ENCODE data around the gene YIPF6. TPM values are rescaled to one million over a fixed set of nuclear protein-coding genes. Genes with fewer than 3 reads are reported as not detected.
"Not testable (repeated sequence)": the region's sequence is repeated elsewhere in the genome, so short reads cannot be mapped to it uniquely, and the experiment has no call there.

The YIPF6 gene
- total RNA-seq, 1 experiment from 2014 or later = 32.0 TPM

DNA sequence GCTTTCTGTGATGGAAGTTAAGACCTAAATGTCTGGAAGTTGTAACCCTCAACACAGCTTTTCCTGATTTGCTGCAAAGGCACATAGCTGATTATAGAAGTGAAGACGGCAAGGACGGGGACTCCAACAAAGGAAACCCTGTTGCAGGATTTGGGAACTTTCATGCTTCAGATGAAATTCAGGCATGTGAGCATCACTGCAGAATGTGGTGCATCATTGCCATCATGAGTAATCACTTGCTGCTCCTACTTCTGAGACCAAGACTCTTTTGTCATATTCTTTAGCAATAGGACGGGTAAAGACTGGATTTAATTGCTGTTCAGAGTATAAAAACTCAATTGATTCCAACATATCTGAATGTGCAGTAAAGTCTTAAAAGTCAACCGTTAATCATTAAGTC is 35.8 kb downstream of the YIPF6 start:
- Histone ChIP-seq H3K4me1 (replicated peaks) (no peaks in the 10 kb centered on the region), H3K27ac (no peak overlapping the region)
- DNase-seq (ENCODE audit: low read depth in 1 of 2, low spot score in 2 of 2) = no peak

DNA sequence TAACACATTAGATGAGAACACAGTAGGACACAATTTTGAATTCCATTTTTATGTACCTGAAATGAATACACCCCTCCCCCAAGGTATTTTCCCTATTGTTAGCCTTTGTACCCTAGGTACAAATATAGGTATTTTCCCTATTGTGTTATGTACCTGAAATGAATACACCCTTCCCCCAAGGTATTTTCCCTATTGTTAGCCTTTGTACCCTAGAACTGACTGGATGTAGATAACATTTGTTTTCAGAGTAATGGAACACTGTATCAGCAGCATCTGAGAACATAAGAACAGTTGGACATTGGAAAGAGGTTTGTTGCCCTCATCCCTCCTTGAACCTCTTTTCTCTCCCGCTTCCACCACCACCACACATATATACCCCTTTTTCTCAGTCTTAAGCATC is 37.6 kb downstream of the YIPF6 start:
- Histone ChIP-seq H3K27ac (no peak overlapping the region), H3K9me3 (replicated peaks) (no peaks in the 10 kb centered on the region), H3K36me3 (peaks cover 10% of the 10 kb centered on the region), H3K4me3 (no peak overlapping the region), H3K27me3 (replicated peaks) (no peaks in the 10 kb centered on the region), H3K4me1 (replicated peaks) (no peaks in the 10 kb centered on the region)
- no peak for DNase-seq (ENCODE audit: low read depth in 1 of 2, low spot score in 2 of 2)

More for the DNA sequence above, 35.8 kb downstream of the YIPF6 start:
- Histone ChIP-seq H3K9me3 (replicated peaks) (no peaks in the 10 kb centered on the region), H3K4me3 (no peak overlapping the region), H3K36me3 (peaks cover 12% of the 10 kb centered on the region), H3K27me3 (replicated peaks) (no peaks in the 10 kb centered on the region)

DNA sequence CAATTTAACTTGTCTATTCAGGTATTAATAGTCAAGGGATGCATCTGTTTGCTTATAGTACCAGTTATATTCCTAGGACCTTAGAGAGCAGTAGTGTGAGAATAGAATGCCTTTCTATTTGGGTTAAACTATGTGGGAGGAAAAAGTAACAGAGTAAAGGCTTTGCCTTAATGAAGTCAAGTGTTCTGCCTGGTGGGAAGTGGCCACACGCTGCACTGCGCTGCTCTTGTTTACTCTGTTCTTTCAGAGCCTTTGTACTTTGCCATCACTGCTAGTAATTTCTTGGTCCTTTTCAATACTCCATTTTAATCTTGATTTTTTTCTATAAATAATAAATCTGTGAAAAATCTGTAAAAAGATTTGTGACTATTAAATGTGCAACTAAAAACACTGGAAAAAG is 38.0 kb downstream of the YIPF6 start:
- H3K36me3 ChIP-seq = peaks cover 6% of the 10 kb centered on the region
- no peak overlapping the region for H3K4me3 ChIP-seq
- H3K4me1 ChIP-seq (replicated peaks) = no peaks in the 10 kb centered on the region
- DNase-seq (ENCODE audit: low read depth in 1 of 2, low spot score in 2 of 2) = no peak
- no peaks in the 10 kb centered on the region for H3K9me3 ChIP-seq (replicated peaks)
- no peak overlapping the region for H3K27ac ChIP-seq
- H3K27me3 ChIP-seq (replicated peaks) = no peaks in the 10 kb centered on the region

DNA sequence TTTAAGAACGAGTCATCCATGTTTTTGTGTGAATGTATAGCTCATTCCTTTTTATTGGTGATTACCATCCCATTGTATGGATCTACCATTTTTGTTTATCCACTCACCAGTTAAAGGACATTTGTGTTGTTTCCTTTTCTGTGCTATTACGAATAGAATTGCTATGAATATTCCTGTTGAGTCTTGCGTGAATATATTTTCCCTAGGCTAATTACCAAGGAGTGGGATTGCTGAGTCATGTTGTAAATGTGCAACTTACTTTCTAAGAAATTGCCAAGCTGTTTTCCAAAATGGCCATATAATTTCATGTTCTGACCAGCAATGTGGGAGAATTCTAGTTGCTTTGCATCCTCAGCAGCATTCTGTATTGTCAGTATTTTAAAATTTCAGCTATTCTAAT is 51.3 kb downstream of the YIPF6 start:
- Histone ChIP-seq H3K9me3 (replicated peaks) (no peaks in the 10 kb centered on the region), H3K4me3 (no peak overlapping the region), H3K27me3 (replicated peaks) (no peaks in the 10 kb centered on the region), H3K4me1 (replicated peaks) (no peaks in the 10 kb centered on the region), H3K36me3 (no peaks in the 10 kb centered on the region), H3K27ac (no peak overlapping the region)
- DNase-seq (ENCODE audit: low read depth in 1 of 2, low spot score in 2 of 2) = no peak

DNA sequence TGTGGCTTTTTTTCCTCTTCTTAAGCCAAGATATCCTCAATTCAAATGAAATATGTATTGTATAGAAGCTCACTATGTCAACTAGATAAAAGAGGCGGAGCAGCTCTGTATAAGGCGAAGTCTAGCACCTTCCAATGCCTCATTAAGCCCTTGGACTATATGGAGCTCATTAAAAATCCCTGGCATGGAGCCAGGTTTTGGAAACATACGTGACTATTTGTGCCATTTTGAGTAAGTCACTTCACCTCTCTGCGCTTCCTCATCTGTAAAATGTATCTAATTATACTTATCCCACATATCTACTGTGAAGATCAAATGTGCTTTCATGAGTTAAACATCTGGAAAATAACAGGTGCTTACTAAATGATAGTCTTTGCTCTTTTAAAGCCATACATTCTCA is 57.2 kb downstream of the YIPF6 start:
- Histone ChIP-seq H3K4me3 (no peak overlapping the region), H3K4me1 (replicated peaks) (no peaks in the 10 kb centered on the region), H3K36me3 (no peaks in the 10 kb centered on the region), H3K9me3 (replicated peaks) (no peaks in the 10 kb centered on the region), H3K27me3 (replicated peaks) (no peaks in the 10 kb centered on the region), H3K27ac (no peak overlapping the region)
- no peak for DNase-seq (ENCODE audit: low read depth in 1 of 2, low spot score in 2 of 2)

DNA sequence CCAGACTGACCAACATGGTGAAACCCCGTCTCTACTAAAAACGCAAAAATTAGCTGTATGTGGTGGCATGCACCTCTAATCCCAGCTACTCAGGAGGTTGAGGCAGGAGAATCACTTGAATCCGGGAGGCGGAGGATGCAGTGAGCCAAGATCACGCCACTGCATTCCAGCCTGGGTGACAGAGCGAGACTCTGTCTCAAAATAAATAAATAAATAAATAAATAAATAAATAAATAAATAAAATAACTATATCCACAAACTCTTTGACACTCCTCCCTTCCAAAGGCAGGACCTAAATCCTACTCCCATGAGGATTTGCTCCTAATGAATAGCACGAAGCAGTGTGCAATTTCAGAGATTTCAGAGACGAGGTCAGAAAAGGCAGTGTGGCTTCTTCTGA is 58.3 kb downstream of the YIPF6 start:
- H3K9me3 ChIP-seq (replicated peaks); H3K4me3 ChIP-seq; H3K4me1 ChIP-seq (replicated peaks); H3K36me3 ChIP-seq; H3K27ac ChIP-seq; H3K27me3 ChIP-seq (replicated peaks); DNase-seq (ENCODE audit: low read depth in 1 of 2, low spot score in 2 of 2): not testable (repeated sequence)

DNA sequence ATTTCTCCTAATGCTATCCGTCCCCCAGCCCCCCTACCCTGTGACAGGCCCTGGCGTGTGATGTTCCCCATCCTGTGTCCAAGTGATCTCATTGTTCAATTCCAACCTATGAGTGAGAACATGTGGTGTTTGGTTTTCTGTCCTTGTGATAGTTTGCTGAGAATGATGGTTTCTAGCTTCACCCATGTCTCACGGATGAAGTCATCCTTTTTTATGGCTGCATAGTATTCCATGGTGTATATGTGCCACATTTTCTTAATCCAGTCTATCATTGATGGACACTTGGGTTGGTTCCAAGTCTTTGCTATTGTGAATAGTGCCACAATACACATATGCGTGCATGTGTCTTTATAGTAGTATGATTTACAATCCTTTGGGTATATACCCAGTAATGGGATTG is 61.1 kb downstream of the YIPF6 start:
- H3K4me3 ChIP-seq; H3K9me3 ChIP-seq (replicated peaks); DNase-seq (ENCODE audit: low read depth in 1 of 2, low spot score in 2 of 2); H3K27me3 ChIP-seq (replicated peaks); H3K4me1 ChIP-seq (replicated peaks); H3K27ac ChIP-seq; H3K36me3 ChIP-seq: not testable (repeated sequence)

DNA sequence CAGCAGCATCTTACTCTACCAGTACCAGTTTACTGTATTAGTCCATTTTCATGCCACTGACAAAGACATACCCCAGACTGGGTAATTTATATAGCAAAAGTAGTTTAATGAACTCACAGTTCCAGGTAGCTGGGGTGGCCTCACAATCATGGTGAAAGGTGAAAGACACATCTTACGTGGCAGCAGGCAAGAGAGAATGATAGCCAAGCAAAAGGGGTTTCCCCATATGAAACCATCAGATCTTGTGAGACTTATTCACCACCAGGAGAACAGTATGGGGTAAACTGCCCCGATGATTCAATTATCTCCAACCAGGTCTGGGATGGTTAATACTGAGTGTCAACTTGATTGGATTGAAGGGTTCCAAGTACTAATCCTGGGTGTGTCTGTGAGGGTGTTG is 69.3 kb downstream of the YIPF6 start:
- H3K4me1 ChIP-seq (replicated peaks) = no peaks in the 10 kb centered on the region
- H3K9me3 ChIP-seq (replicated peaks) = no peaks in the 10 kb centered on the region
- H3K36me3 ChIP-seq = no peaks in the 10 kb centered on the region
- H3K27me3 ChIP-seq (replicated peaks) = no peaks in the 10 kb centered on the region
- no peak overlapping the region for H3K27ac ChIP-seq
- DNase-seq (ENCODE audit: low read depth in 1 of 2, low spot score in 2 of 2) = no peak
- no peak overlapping the region for H3K4me3 ChIP-seq

DNA sequence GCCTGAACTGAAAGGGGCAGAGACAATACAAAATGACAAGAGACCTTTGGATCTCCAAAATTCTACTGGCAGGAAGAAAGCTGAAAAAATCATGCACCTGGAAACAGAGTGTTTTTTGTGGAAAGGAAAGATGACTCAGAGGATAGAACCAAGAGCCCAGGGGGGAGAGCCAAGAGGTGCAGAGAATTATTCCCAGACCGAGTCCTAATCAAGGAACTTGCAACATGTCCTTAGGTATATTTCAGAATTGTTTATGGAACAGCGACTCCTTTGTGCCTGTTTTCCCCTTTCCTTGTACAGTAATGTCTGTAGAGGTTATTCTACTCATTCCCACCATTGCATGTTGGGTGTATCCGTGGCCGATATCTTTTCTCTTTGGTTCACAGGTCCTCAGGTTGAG is 71.7 kb downstream of the YIPF6 start:
- Histone ChIP-seq H3K4me1 (replicated peaks) (no peaks in the 10 kb centered on the region), H3K27me3 (replicated peaks) (no peaks in the 10 kb centered on the region), H3K4me3 (no peak overlapping the region), H3K27ac (no peak overlapping the region), H3K36me3 (no peaks in the 10 kb centered on the region), H3K9me3 (replicated peaks) (no peaks in the 10 kb centered on the region)
- no peak for DNase-seq (ENCODE audit: low read depth in 1 of 2, low spot score in 2 of 2)

DNA sequence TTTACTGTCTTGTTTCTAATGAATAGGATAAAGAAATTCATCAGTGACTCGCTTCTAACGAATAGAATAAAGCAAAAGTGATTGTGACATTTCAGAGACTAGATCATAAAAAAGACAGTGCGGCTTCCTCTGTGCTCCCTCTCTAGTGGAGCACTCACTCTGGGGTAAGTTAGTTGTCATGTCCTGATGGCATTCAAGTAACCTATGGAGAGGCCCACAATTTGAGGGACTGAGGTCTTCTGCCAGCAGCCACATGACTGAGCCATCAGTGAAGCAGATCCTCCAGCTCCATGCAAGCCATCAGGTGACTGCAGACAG is 72.4 kb downstream of the YIPF6 start:
- DNase-seq (ENCODE audit: low read depth in 1 of 2, low spot score in 2 of 2) = no peak
- Histone ChIP-seq H3K4me3 (no peak overlapping the region), H3K9me3 (replicated peaks) (no peaks in the 10 kb centered on the region), H3K27me3 (replicated peaks) (no peaks in the 10 kb centered on the region), H3K27ac (no peak overlapping the region), H3K4me1 (replicated peaks) (no peaks in the 10 kb centered on the region), H3K36me3 (no peaks in the 10 kb centered on the region)

DNA sequence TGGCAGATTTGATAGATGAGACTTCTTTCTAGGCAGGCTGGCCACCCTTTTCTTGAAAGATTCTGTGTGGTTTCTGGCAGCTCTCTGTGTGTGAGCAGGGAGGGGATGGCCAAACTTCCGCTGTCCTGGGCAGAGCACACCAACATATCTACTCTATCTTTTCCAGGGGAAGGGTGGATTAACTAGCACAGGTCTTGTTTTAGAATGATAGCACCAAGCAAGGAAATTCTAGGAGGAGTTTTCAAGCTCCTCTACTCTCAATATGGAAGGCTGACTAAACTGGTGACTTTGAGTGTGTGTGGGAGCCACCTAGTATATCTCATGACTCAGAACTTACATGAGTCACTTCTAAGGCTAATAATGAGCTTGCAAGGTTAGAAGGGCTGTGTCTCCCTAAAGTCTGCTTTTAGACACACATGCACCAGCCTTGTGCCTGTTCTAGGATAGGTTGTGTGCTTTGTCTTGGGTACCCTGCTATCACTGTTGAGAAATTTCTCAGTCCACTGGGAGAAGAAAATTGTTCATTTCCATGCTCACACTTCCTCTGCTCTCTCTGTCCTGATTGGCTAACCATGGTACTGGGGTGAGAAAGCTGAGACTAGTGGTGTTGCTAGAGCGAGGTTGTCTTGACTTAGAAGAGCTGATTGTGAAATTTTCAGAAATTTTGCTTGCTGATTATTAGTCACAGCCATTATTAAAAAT is 72.9 kb downstream of the YIPF6 start:
- H3K4me1 ChIP-seq (replicated peaks) = no peaks in the 10 kb centered on the region
- no peaks in the 10 kb centered on the region for H3K9me3 ChIP-seq (replicated peaks)
- H3K4me3 ChIP-seq = no peak overlapping the region
- H3K27me3 ChIP-seq (replicated peaks) = no peaks in the 10 kb centered on the region
- H3K36me3 ChIP-seq = no peaks in the 10 kb centered on the region
- DNase-seq (ENCODE audit: low read depth in 1 of 2, low spot score in 2 of 2) = peak in 1 of 2 experiments; percentile 1
- H3K27ac ChIP-seq = no peak overlapping the region

DNA sequence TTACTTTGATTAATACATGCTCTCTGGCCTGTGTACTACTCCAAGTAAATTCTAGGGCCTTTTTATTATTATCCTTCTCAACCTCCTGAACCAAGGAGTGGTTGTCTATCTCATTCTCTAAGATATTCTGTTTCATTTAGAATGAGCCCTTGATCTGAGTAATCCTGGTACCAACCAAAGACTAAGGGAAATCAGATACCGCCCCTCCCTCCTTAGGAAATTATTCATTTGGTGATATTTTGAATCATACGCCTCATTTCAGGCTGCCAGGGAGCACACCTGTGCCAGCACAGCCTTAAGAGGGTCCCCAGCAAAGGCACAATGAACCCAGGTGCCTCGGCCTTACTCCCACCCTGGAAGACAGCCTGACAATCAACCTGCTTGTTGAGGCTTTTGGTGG is 75.4 kb downstream of the YIPF6 start:
- no peak for DNase-seq (ENCODE audit: low read depth in 1 of 2, low spot score in 2 of 2)
- Histone ChIP-seq H3K27ac (no peak overlapping the region), H3K9me3 (replicated peaks) (no peaks in the 10 kb centered on the region)

DNA sequence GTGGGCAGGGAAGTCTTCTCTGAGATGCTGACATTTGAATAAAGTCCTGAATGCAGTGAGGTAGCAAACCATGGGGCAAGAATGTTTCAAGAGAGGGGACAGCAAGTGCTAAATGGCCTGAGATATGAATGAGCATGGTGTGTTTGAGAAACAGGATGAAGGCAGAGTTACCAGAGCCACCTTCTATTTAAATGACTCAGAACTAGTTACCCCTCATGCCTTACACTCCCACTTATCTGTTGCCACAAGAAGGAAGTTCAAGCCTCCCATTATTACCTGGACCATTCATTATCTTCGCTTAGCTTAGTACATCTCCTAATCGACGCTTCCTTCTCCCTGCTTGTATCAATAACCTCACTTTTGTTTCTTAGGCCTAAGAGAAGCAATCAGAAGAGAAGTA is 81.0 kb downstream of the YIPF6 start:
- Histone ChIP-seq H3K36me3 (no peaks in the 10 kb centered on the region), H3K27ac (no peak overlapping the region), H3K4me3 (no peak overlapping the region), H3K27me3 (replicated peaks) (no peaks in the 10 kb centered on the region), H3K9me3 (replicated peaks) (no peaks in the 10 kb centered on the region), H3K4me1 (replicated peaks) (no peaks in the 10 kb centered on the region)
- DNase-seq (ENCODE audit: low read depth in 1 of 2, low spot score in 2 of 2) = no peak

More for the DNA sequence above, 75.4 kb downstream of the YIPF6 start:
- H3K4me1 ChIP-seq (replicated peaks) = no peaks in the 10 kb centered on the region
- no peaks in the 10 kb centered on the region for H3K36me3 ChIP-seq
- no peaks in the 10 kb centered on the region for H3K27me3 ChIP-seq (replicated peaks)
- no peak overlapping the region for H3K4me3 ChIP-seq

DNA sequence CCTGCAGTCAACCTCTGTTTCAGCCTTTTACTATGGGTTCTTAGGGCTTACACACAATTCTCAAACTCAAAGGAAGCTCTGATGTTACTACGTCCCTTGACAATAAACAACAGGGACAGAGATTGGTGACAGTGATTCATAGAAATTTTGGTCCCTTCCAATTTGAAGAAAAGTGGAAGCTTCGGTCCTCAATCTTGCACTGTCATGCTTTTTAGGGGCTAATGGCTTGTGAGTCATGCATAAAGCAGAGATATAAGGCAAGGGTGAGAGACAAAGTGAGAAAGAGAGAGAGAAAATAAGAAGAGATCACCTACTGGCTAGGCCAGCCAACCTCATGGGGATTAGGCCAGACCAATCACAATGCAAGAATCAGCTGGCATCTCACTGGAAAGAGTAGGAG is 85.4 kb downstream of the YIPF6 start:
- no peaks in the 10 kb centered on the region for H3K9me3 ChIP-seq (replicated peaks)
- H3K27ac ChIP-seq = no peak overlapping the region
- H3K4me3 ChIP-seq = no peak overlapping the region
- no peak for DNase-seq (ENCODE audit: low read depth in 1 of 2, low spot score in 2 of 2)
- no peaks in the 10 kb centered on the region for H3K4me1 ChIP-seq (replicated peaks)
- H3K27me3 ChIP-seq (replicated peaks) = no peaks in the 10 kb centered on the region
- no peaks in the 10 kb centered on the region for H3K36me3 ChIP-seq
